ENCODE results near the gene CELF5.

GRCh38 chr19:3294080-3294850, 69.8 kb downstream of the CELF5 start:
- TF ChIP-seq BCL6B (tag by site-specific recombination; IDR thresholded peaks at IDR 0.05) (no peak), CTCF (tag by site-specific recombination; IDR thresholded peaks at IDR 0.05) (no peak), YY1 (tag by site-specific recombination; IDR thresholded peaks at IDR 0.05) (no peak), ZNF48 (tag by site-specific recombination; IDR thresholded peaks at IDR 0.05) (no peak), ZNF639 (tag by site-specific recombination; IDR thresholded peaks at IDR 0.05) (no peak), REST (tag by site-specific recombination; IDR thresholded peaks at IDR 0.05) (no peak), ZSCAN30 (tag by site-specific recombination; IDR thresholded peaks at IDR 0.05) (no peak)
